K562 (cell line): Measurements from ENCODE around the gene AGO1. TPM values are rescaled to one million over a fixed set of nuclear protein-coding genes. Genes with fewer than 3 reads are reported as not detected.
A peak's percentile ranks its signal among the peaks of the same experiment; 100 is the strongest.

Source experiments
- ATAC-seq: fragments of 200-7000 bp; cut with Tn5 transposase; 3 replicates; pipeline ENCODE4 v1.9.1; 2020; ENCODE audit warnings: moderate library complexity
- BruUV-seq: library from RNA; stranded (reverse); fragments of 400-500 nt; replicated peaks from 2 replicates; lab custom pipeline; 2021; lab: Mats Ljungman, UMichigan
- CTCF ChIA-PET: fragments of 300-600 bp; formaldehyde crosslinking; extraction: SDS; loops from one replicate; lab custom pipeline; 2021; ENCODE audit warnings: low intra/inter-chr PET ratio; lab: Yijun Ruan, JAX
- POLR2A ChIA-PET: fragments of 300-600, 350-650 bp; sonication (Branson Sonifier 250); formaldehyde crosslinking; extraction: SDS; loops from one replicate; lab custom pipeline; 2021; ENCODE audit warnings: antibody characterized with exemption, inconsistent platforms; lab: Yijun Ruan, JAX
- DNase-seq, 4 experiments: peaks; one replicate each; pipeline versions ENCODE4 v3.0.0 to v3.0.0-alpha.2; 2011 to 2018; ENCODE audit warnings: low spot score in 3 of 4, mixed read lengths in 3 of 4; ENCODE audit errors: extremely low read depth in 1 of 4
- FAIRE-seq: peaks from 2 replicates; lab custom pipeline; 2011; peaks lifted over from hg19 to GRCh38; lab: Jason Lieb, UNC
- H2AFZ ChIP-seq: 2 replicates; pipeline ENCODE4 v1.6.0; 2011; ENCODE audit warnings: low read depth, low read length, control low read depth, inconsistent platforms
- H3K27ac ChIP-seq: fragments of 200-600 bp; 3 replicates; pipeline ENCODE4 v1.8.0; 2011; ENCODE audit warnings: low read depth, mild to moderate bottlenecking, control low read depth, inconsistent platforms, low read length, moderate library complexity, mixed read lengths; ENCODE audit errors: extremely low read depth
- H3K27me3 ChIP-seq, 2 experiments: fragments of 300-600 bp in 1 of 2; 2 replicates in 1 of 2; 3 replicates in 1 of 2; pipeline versions ENCODE4 v1.6.0 to v1.8.0; 2011; ENCODE audit warnings: inconsistent platforms in 2 of 2, low read length in 2 of 2, mild to moderate bottlenecking in 1 of 2, mixed read lengths in 1 of 2, moderate library complexity in 1 of 2; ENCODE audit not compliant: control insufficient read depth in 2 of 2, insufficient read depth in 2 of 2
- H3K36me3 ChIP-seq: fragments of 300-600 bp; 3 replicates; pipeline ENCODE4 v1.8.0; 2011; ENCODE audit warnings: mild to moderate bottlenecking, low read length, inconsistent platforms; ENCODE audit not compliant: control insufficient read depth, insufficient read depth
- H3K4me1 ChIP-seq, 2 experiments: fragments of 200-600 bp in 1 of 2; replicated peaks in 1 of 2; 2 replicates in 1 of 2; 3 replicates in 1 of 2; pipeline versions ENCODE4 v1.5.1 to v1.8.0; 2011; ENCODE audit warnings: inconsistent platforms in 2 of 2, low read length in 2 of 2, mild to moderate bottlenecking in 1 of 2, mixed read lengths in 1 of 2, moderate library complexity in 1 of 2; ENCODE audit not compliant: control insufficient read depth in 2 of 2, insufficient read depth in 2 of 2
- H3K4me2 ChIP-seq: 2 replicates; pipeline ENCODE4 v1.6.1; 2011; ENCODE audit warnings: low read length, control low read depth, inconsistent platforms, mixed read lengths; ENCODE audit not compliant: insufficient read depth
- H3K4me3 ChIP-seq: fragments of 200-600 bp; sonication (generic), shearing (Covaris generic); 2 replicates; pipeline ENCODE4 v1.5.1; 2016; ENCODE audit warnings: control low read depth, inconsistent platforms
- H3K79me2 ChIP-seq: fragments of 200-600 bp; 3 replicates; pipeline ENCODE4 v1.8.0; 2011; ENCODE audit warnings: low read length, inconsistent platforms; ENCODE audit not compliant: control insufficient read depth, insufficient read depth
- H3K9ac ChIP-seq, 2 experiments: 2 replicates each; pipeline versions ENCODE4 v1.6.0 to v1.6.1; 2011; ENCODE audit warnings: low read depth in 2 of 2, low read length in 2 of 2, control low read depth in 1 of 2, inconsistent platforms in 1 of 2, mild to moderate bottlenecking in 1 of 2, mixed read lengths in 1 of 2; ENCODE audit not compliant: insufficient read depth in 1 of 2
- H3K9me1 ChIP-seq: one replicate; pipeline ENCODE4 v1.6.0; 2011; ENCODE audit warnings: inconsistent platforms, mild to moderate bottlenecking, low read length, moderate library complexity; ENCODE audit not compliant: control insufficient read depth, insufficient read depth
- H3K9me3 ChIP-seq: replicated peaks from 2 replicates; pipeline ENCODE4 v1.5.1; 2011; ENCODE audit warnings: low read depth, low read length, inconsistent platforms; ENCODE audit not compliant: control insufficient read depth, insufficient read depth
- H4K20me1 ChIP-seq: replicated peaks from 2 replicates; pipeline ENCODE4 v1.6.1; 2011; ENCODE audit warnings: low read length, inconsistent platforms, mixed read lengths; ENCODE audit not compliant: control insufficient read depth, insufficient read depth
- ATF6 ChIP-seq: sonication (generic); formaldehyde crosslinking; IDR thresholded peaks from 2 replicates; pipeline ENCODE4 v1.4.0; 2020; ENCODE audit warnings: mild to moderate bottlenecking, missing genetic modification reagents
- CAMTA2 ChIP-seq: fragments of 250-450 bp; sonication (Bioruptor Pico); conservative IDR thresholded peaks from 2 replicates; pipeline ENCODE4 v1.5.1; 2022
- CREBBP ChIP-seq: IDR thresholded peaks from one replicate; pipeline ENCODE4 v1.6.1; 2012; ENCODE audit warnings: low read depth, mild to moderate bottlenecking, control low read depth, inconsistent platforms, low read length
- POLR2AphosphoS5 ChIP-seq: IDR thresholded peaks from 2 replicates; pipeline ENCODE4 v1.6.1; 2011; ENCODE audit warnings: mild to moderate bottlenecking, low read depth, low read length, moderate library complexity; ENCODE audit not compliant: control insufficient read depth, insufficient read depth
- SRF ChIP-seq, 2 experiments: fragments of 250-450, 450-650 bp in 1 of 2; sonication (Bioruptor Pico) in 1 of 2; sonication (generic) in 1 of 2; formaldehyde crosslinking; IDR thresholded peaks; 2 replicates each; pipeline versions ENCODE4 v1.5.0 to v1.5.1; 2020 to 2022; ENCODE audit warnings: mild to moderate bottlenecking in 1 of 2, missing genetic modification reagents in 1 of 2
- TRIM25 ChIP-seq: fragments of 450-650 bp; IDR thresholded peaks from 2 replicates; pipeline ENCODE4 v1.7.0; 2016; ENCODE audit warnings: borderline replicate concordance
- VEZF1 ChIP-seq: fragments of 200-800 bp; sonication (Bioruptor generic); IDR thresholded peaks from 2 replicates; pipeline ENCODE4 v1.6.1; 2017; ENCODE audit warnings: missing genetic modification characterization, missing compliant biosample characterization
- ZNF644 ChIP-seq: fragments of 200-800 bp; sonication (Bioruptor generic); IDR thresholded peaks from 2 replicates; pipeline ENCODE4 v1.6.1; 2016; ENCODE audit warnings: low read depth, missing genetic modification characterization, missing compliant biosample characterization
- WGBS: fragments of 100-300 bp; shearing (Covaris generic); methylation state at CpG from one replicate; pipeline ENCODE4 v1.1.6; 2016; ENCODE audit warnings: low coverage, mixed read lengths; ENCODE audit not compliant: insufficient coverage; ENCODE audit errors: missing lambda C conversion rate; 5-methylcytosine and 5-hydroxymethylcytosine counted together
- in situ Hi-C: fragments of 300-500 bp; cut with MboI; formaldehyde crosslinking; loops from 4 replicates; pipeline ENCODE4 v1.15.0; 2018; ENCODE audit warnings: inconsistent platforms, mixed read lengths
- intact Hi-C: fragments of 100-400 bp; cut with micrococcal nuclease; formaldehyde crosslinking; loops from 2 replicates; pipeline ENCODE4 v1.14.2; 2022
- polyA plus RNA-seq, 8 experiments: library from polyadenylated mRNA; depleted of rRNA in 4 of 8; stranded (reverse) in 5 of 8; unstranded in 3 of 8; fragments of >200 nt; fragmentation: Nextera tagmentation in 2 of 8; fragmentation: Illumina TruSeq in 1 of 8; extraction: Ambion mirVana in 2 of 8; extraction: Trizol in 1 of 8; gene quantifications; 2 replicates each; pipeline versions ENCODE4 v1.2.1 to v1.2.3, GENCODE V29; 2011 to 2014; ENCODE audit warnings: inconsistent platforms in 1 of 8, missing spikeins in 1 of 8
- total RNA-seq, 7 experiments: library from RNA; depleted of rRNA in 6 of 7; stranded (reverse); fragments of >200 nt in 6 of 7; fragmentation: Illumina TruSeq in 2 of 7; extraction: Trizol in 2 of 7; gene quantifications; 2 replicates each; pipeline versions ENCODE4 v1.2.1 to v1.2.3, GENCODE V29; 2011 to 2021; ENCODE audit warnings: low replicate concordance in 1 of 7

The AGO1 gene
- total and polyA plus RNA-seq, 9 of the 15 experiments (the other 6 are each of a cell fraction or from before 2014, with no cell fraction given), result 7.3 to 64.2 (median 26.0) TPM

- H3K4me1 ChIP-seq, result no peaks in the 10 kb centered on the region
- no TSS peak for BruUV-seq
- no peaks in the 10 kb centered on the region for H3K27me3 ChIP-seq
- no peak for DNase-seq
- ChIA-PET CTCF (no interaction called here), POLR2A (no interaction called here)
- peaks cover 12% of the 10 kb centered on the region; the same call in 1 of the 3 replicates for H3K36me3 ChIP-seq
- no peak overlapping the region for H3K4me2 ChIP-seq
- no peak for ATAC-seq
- H3K9ac ChIP-seq, result no peak overlapping the region
- in situ Hi-C loops (no loop called here), intact Hi-C loops (no loop called here)
- no peak overlapping the region for H2AFZ ChIP-seq
- no peaks in the 10 kb centered on the region for H3K9me1 ChIP-seq
- WGBS, result 0% methylated on average over 1 of the region's 1 CpG
- H4K20me1 ChIP-seq, result no peaks in the 10 kb centered on the region
- H3K4me3 ChIP-seq, result no peak overlapping the region
- H3K79me2 ChIP-seq, result no peaks in the 10 kb centered on the region
- no peaks in the 10 kb centered on the region for H3K9me3 ChIP-seq
- H3K27ac ChIP-seq, result no peak overlapping the region
- no peak for FAIRE-seq
- TF ChIP-seq SRF (CRISPR knock-in tag; IDR thresholded peaks at IDR 0.05) (peak in 1 of 2 experiments; percentile 32; a peak in 1 of 4 replicates), ZNF644 (no peak), ATF6 (CRISPR knock-in tag) (no peak), CAMTA2 (CRISPR knock-in tag) (no peak), CREBBP (no peak), TRIM25 (no peak), VEZF1 (CRISPR knock-in tag) (no peak), POLR2AphosphoS5 (no peak)
These were observed 38.2 kb upstream of the AGO1 start for GRCh38 chr1:35844826-35845225.
